Psoas muscle (tissue), 8 donors: ENCODE data around the gene MDN1. TPM values are rescaled to one million over a fixed set of nuclear protein-coding genes. Genes with fewer than 3 reads are reported as not detected.
"Not testable (repeated sequence)": the region's sequence is repeated elsewhere in the genome, so short reads cannot be mapped to it uniquely, and the experiment has no call there.

Experiments
- ATAC-seq, 4 donors: fragments of 200-7000 bp; cut with Tn5 transposase; one replicate each; pipeline ENCODE4 v1.9.1; 2020; ENCODE audit warnings: moderate library complexity in 3 of 4, mild to moderate bottlenecking in 2 of 4
- DNase-seq, 2 donors: peaks; one replicate each; pipeline ENCODE4 v3.0.0-alpha.2; 2020
- H3K27ac ChIP-seq: fragments of 200-600 bp; one replicate; pipeline ENCODE4 v1.8.0; 2022
- H3K27me3 ChIP-seq, 3 donors: fragments of 200-600 bp in 1 of 3; one replicate each; pipeline versions ENCODE4 v1.6.1 to v1.8.0; 2013 to 2022; ENCODE audit warnings: low read length in 2 of 3, mild to moderate bottlenecking in 2 of 3, moderate library complexity in 1 of 3; ENCODE audit not compliant: insufficient read depth in 3 of 3
- H3K36me3 ChIP-seq, 2 donors: fragments of 200-600 bp in 1 of 2; one replicate each; pipeline versions ENCODE4 v1.6.1 to v1.8.0; 2013 to 2022; ENCODE audit warnings: low read depth in 1 of 2, mild to moderate bottlenecking in 1 of 2, moderate library complexity in 1 of 2; ENCODE audit not compliant: insufficient read depth in 1 of 2
- H3K4me1 ChIP-seq: fragments of 200-600 bp; one replicate; pipeline ENCODE4 v1.8.0; 2022
- H3K4me3 ChIP-seq: fragments of 200-600 bp; one replicate; pipeline ENCODE4 v1.8.0; 2022; ENCODE audit warnings: mild to moderate bottlenecking
- H3K9me3 ChIP-seq: fragments of 200-600 bp; one replicate; pipeline ENCODE4 v1.8.0; 2022
- CTCF ChIP-seq: fragments of 200-600 bp; IDR thresholded peaks from one replicate; pipeline ENCODE4 v1.8.0; 2022; ENCODE audit warnings: antibody characterized with exemption
- WGBS, 3 donors: extraction: QIAGEN DNeasy Blood & Tissue Kit; methylation state at CpG; one replicate each; pipeline versions ENCODE4 v1.1.6 to v1.1.7; 2013; 5-methylcytosine and 5-hydroxymethylcytosine counted together
- intact Hi-C, 2 donors: fragments of 100-400 bp; cut with DNase I; formaldehyde crosslinking; loops; one replicate each; pipeline versions ENCODE4 v1.11.0 to v1.14.2; 2022
- polyA plus RNA-seq, 3 donors: library from polyadenylated mRNA; stranded (reverse); fragments of 200-250 nt; gene quantifications; one replicate each; pipeline ENCODE4 v1.2.3, GENCODE V29; 2013
- total RNA-seq, 4 donors: library from RNA; stranded (reverse); fragmentation: NEBNext Ultra II Directional in 2 of 4; extraction: Animal tissue kit (Norgen Biotek cat#: 25700) in 2 of 4; gene quantifications; one replicate each; pipeline versions ENCODE4 v1.2.1 to v1.2.4, GENCODE V29; 2021 to 2023
- donor health status: healthy with polysubstance abuse.
- donor health status: DM: no; HTN: no; CAD: no; lungs with moderate emphysema.
- donor health status: Bipolar disorder and iron deficiency.
- donor health status: healthy.
- donor health status: DM: yes; HTN: yes; CAD: no.
- donor health status: DM: no; HTN: no; CAD: no.
- donor health status: DM: no; HTN: no; CAD: no.
- donor health status: DM: yes; HTN: yes; CAD: no.

Gene MDN1
- total and polyA plus RNA-seq, 7 donors = 7.5 to 27.2 (median 14.6) TPM

GRCh38 chr6:89640804-89641203 lies 178.8 kb downstream of the MDN1 start:
- H3K4me1 ChIP-seq = peaks cover 33% of the 10 kb centered on the region
- ATAC-seq (no peak), DNase-seq (no peak)
- intact Hi-C loops = no loop called here
- no peaks in the 10 kb centered on the region for H3K9me3 ChIP-seq
- peaks cover 13 to 54% of the 10 kb centered on the region in 2 donors for H3K36me3 ChIP-seq
- H3K27me3 ChIP-seq = no peaks in the 10 kb centered on the region
- H3K27ac ChIP-seq = no peak overlapping the region
- 86 to 93% (median 91%) methylated on average over 4 of the region's 4 CpGs for WGBS, 3 donors
- TF ChIP-seq CTCF = no peak
- no peak overlapping the region for H3K4me3 ChIP-seq

GRCh38 chr6:89638320-89639195 lies 181.0 kb downstream of the MDN1 start, which contains the start of gene LYRM2:
Gene LYRM2 (minus strand): TSS chr6:89638747. CDS start chr6:89638716, 31 bp downstream.
- Histone ChIP-seq H3K27me3 (no peaks in the 10 kb centered on the region), H3K36me3 (peaks cover 2 to 52% of the 10 kb centered on the region in 2 donors), H3K4me3 (peak within 1 kb of the TSS; percentile 77), H3K4me1 (peaks cover 24% of the 10 kb centered on the region), H3K9me3 (no peaks in the 10 kb centered on the region), H3K27ac (peak within 1 kb of the TSS; percentile 92)
- peak; percentile 99 for ATAC-seq
- peak; percentile 96 to 98 for DNase-seq
- intact Hi-C loops = no loop called here
- 1 to 3% (median 2%) methylated on average over 58 of the region's 58 CpGs for WGBS, 3 donors
- TF ChIP-seq CTCF = peak; percentile 14

GRCh38 chr6:89637960-89638319 lies 181.7 kb downstream of the MDN1 start:
- no peak for DNase-seq
- peak in 2 of 4 donors; percentile 17 to 35 for ATAC-seq
- Histone ChIP-seq H3K27me3 (no peaks in the 10 kb centered on the region), H3K9me3 (no peaks in the 10 kb centered on the region), H3K4me3 (peak overlapping the region; percentile 77), H3K27ac (peak overlapping the region; percentile 92), H3K4me1 (peaks cover 20% of the 10 kb centered on the region), H3K36me3 (peaks cover 2 to 46% of the 10 kb centered on the region in 2 donors)
- 13 to 16% (median 14%) methylated on average over 7 of the region's 7 CpGs for WGBS, 3 donors
- intact Hi-C loops = no loop called here
- no peak for TF ChIP-seq CTCF

GRCh38 chr6:89636412-89636811 lies 183.2 kb downstream of the MDN1 start:
- H3K4me3 ChIP-seq, intact Hi-C loops, H3K27ac ChIP-seq, H3K9me3 ChIP-seq, ATAC-seq, DNase-seq, H3K27me3 ChIP-seq: not testable (repeated sequence)
- H3K36me3 ChIP-seq = peaks cover 2 to 36% of the 10 kb centered on the region in 2 donors
- H3K4me1 ChIP-seq = peaks cover 20% of the 10 kb centered on the region
- WGBS, 3 donors = 92 to 97% (median 96%) methylated on average over 3 of the region's 3 CpGs

- Histone ChIP-seq H3K9me3 (no peaks in the 10 kb centered on the region), H3K36me3 (peaks cover 0 to 21% of the 10 kb centered on the region in 2 donors), H3K4me1 (no peaks in the 10 kb centered on the region), H3K4me3 (no peak overlapping the region), H3K27ac (no peak overlapping the region), H3K27me3 (no peaks in the 10 kb centered on the region)
- no peak for TF ChIP-seq CTCF
- WGBS, 3 donors = 33 to 69% (median 38%) methylated on average over 9 of the region's 9 CpGs
- intact Hi-C loops = no loop called here
- ATAC-seq (peak; percentile 46 to 72 (median 68)), DNase-seq (no peak)
Observed at GRCh38 chr6:89630488-89630887, 189.1 kb downstream of the MDN1 start.
